Adrenal gland (tissue), 12 donors: ENCODE measurements around the gene UNC13C. TPM values are rescaled to one million over a fixed set of nuclear protein-coding genes. Genes with fewer than 3 reads are reported as not detected.

ENCODE experiments used
- DNase-seq, 7 donors: peaks; one replicate each; pipeline ENCODE4 v3.0.0-alpha.2; 2019 to 2020
- H3K27ac ChIP-seq, 5 donors: fragments of 200-600 bp; sonication (generic) in 4 of 5; 1 replicate in 3 of 5; 2 replicates in 2 of 5; pipeline versions ENCODE4 v1.5.1 to v1.8.0; 2016 to 2020; ENCODE audit warnings: mild to moderate bottlenecking in 1 of 5
- H3K27me3 ChIP-seq: fragments of 200-600 bp; 2 replicates; pipeline ENCODE4 v1.8.0; 2021
- H3K36me3 ChIP-seq, 2 donors: fragments of 200-600 bp; replicated peaks in 1 of 2; 1 replicate in 1 of 2; 2 replicates in 1 of 2; pipeline versions ENCODE4 v1.5.1 to v1.8.0; 2018 to 2022
- H3K4me1 ChIP-seq, 2 donors: fragments of 200-600 bp; replicated peaks in 1 of 2; 1 replicate in 1 of 2; 2 replicates in 1 of 2; pipeline versions ENCODE4 v1.5.1 to v1.8.0; 2018 to 2021
- H3K4me3 ChIP-seq, 4 donors: fragments of 200-600 bp; sonication (generic) in 3 of 4; one replicate each; pipeline ENCODE4 v1.5.1; 2016 to 2018
- H3K9me3 ChIP-seq, 3 donors: fragments of 200-600 bp; sonication (generic) in 1 of 3; replicated peaks in 1 of 3; 1 replicate in 2 of 3; 2 replicates in 1 of 3; pipeline versions ENCODE4 v1.5.1 to v1.8.0; 2016 to 2021
- CTCF ChIP-seq, 6 experiments: fragments of 450-650 bp in 4 of 6; fragments of 200-600 bp in 2 of 6; sonication (generic) in 1 of 6; IDR thresholded peaks; 1 replicate in 5 of 6; 2 replicates in 1 of 6; pipeline versions ENCODE4 v1.5.1 to v1.8.0; 2016 to 2021; ENCODE audit warnings: antibody characterized with exemption in 6 of 6, mild to moderate bottlenecking in 2 of 6, moderate library complexity in 1 of 6
- POLR2A ChIP-seq, 2 donors: fragments of 450-650 bp; IDR thresholded peaks; one replicate each; pipeline ENCODE4 v1.6.1; 2017; ENCODE audit warnings: antibody characterized with exemption in 2 of 2, mild to moderate bottlenecking in 2 of 2, moderate library complexity in 1 of 2
- WGBS, 4 donors: extraction: QIAGEN DNeasy Blood & Tissue Kit in 2 of 4; methylation state at CpG; one replicate each; pipeline versions ENCODE4 v1.1.5 to v1.1.7; 2013 to 2017; 5-methylcytosine and 5-hydroxymethylcytosine counted together
- intact Hi-C, 2 donors: fragments of 100-400 bp; cut with DNase I; formaldehyde crosslinking; loops; one replicate each; pipeline versions ENCODE4 v1.14.1 to v1.15.0; 2022 to 2023
- polyA plus RNA-seq, 3 donors: library from polyadenylated mRNA; stranded (reverse); fragments of 200-250 nt in 2 of 3; fragments of 350-450 nt in 1 of 3; fragmentation: Illumina TruSeq in 1 of 3; extraction: RNeasy Lipid Tissue Mini Kit (QIAGEN cat#74804) in 1 of 3; gene quantifications; one replicate each; pipeline ENCODE4 v1.2.3, GENCODE V29; 2013 to 2014
- total RNA-seq, 9 donors: library from RNA; depleted of rRNA in 4 of 9; stranded (reverse); fragments of >200 nt in 4 of 9; fragments of 120-200 nt in 1 of 9; fragmentation: NEBNext Ultra II Directional in 1 of 9; extraction: Animal tissue kit (Norgen Biotek cat#: 25700) in 1 of 9; gene quantifications; one replicate each; pipeline versions ENCODE4 v1.1.0 to v1.2.4, GENCODE V29; 2013 to 2023
- donor health status: healthy with polysubstance abuse.
- donor health status: Bipolar disorder and iron deficiency.
- donor health status: DM: yes; HTN: yes; CAD: no.
- donor health status: DM: no; HTN: no; CAD: no.
- donor health status: DM: no; HTN: no; CAD: no.
- donor health status: DM: yes; HTN: yes; CAD: no.

The UNC13C gene
- total and polyA plus RNA-seq, 12 donors = 0.04 to 0.61 (median 0.20) TPM; not detected in 4

- Histone ChIP-seq H3K27ac (no peak overlapping the region), H3K27me3 (no peaks in the 10 kb centered on the region), H3K9me3 (no peaks in the 10 kb centered on the region), H3K36me3 (no peaks in the 10 kb centered on the region), H3K4me3 (no peak overlapping the region), H3K4me1 (no peaks in the 10 kb centered on the region)
- no peak for TF ChIP-seq CTCF (IDR thresholded peaks at IDR 0.05)
- TF ChIP-seq POLR2A (IDR thresholded peaks at IDR 0.05) = no peak
- intact Hi-C loops = no loop called here
- WGBS, 4 donors = 57 to 77% (median 64%) methylated on average over 3 of the region's 3 CpGs
- DNase-seq = no peak
Observed at GRCh38 chr15:54547491-54547890, 569.2 kb downstream of the UNC13C start.

- Histone ChIP-seq H3K27ac (no peak overlapping the region), H3K4me3 (no peak overlapping the region), H3K4me1 (no peaks in the 10 kb centered on the region), H3K27me3 (no peaks in the 10 kb centered on the region), H3K9me3 (no peaks in the 10 kb centered on the region), H3K36me3 (no peaks in the 10 kb centered on the region)
- WGBS, 4 donors = 54 to 59% (median 56%) methylated on average over 1 of the region's 1 CpG
- intact Hi-C loops = no loop called here
- no peak for DNase-seq
- TF ChIP-seq POLR2A (IDR thresholded peaks at IDR 0.05) (no peak), CTCF (IDR thresholded peaks at IDR 0.05) (no peak)
Observed at GRCh38 chr15:54550954-54551353, 572.7 kb downstream of the UNC13C start.

GRCh38 chr15:54556231-54556630, 578.0 kb downstream of the UNC13C start:
- H3K36me3 ChIP-seq = no peaks in the 10 kb centered on the region
- intact Hi-C loops = no loop called here
- H3K27ac ChIP-seq = no peak overlapping the region
- no peaks in the 10 kb centered on the region for H3K9me3 ChIP-seq
- TF ChIP-seq CTCF (IDR thresholded peaks at IDR 0.05) = no peak
- TF ChIP-seq POLR2A (IDR thresholded peaks at IDR 0.05) = no peak
- no peak for DNase-seq
- no peaks in the 10 kb centered on the region for H3K27me3 ChIP-seq
- 30 to 69% (median 51%) methylated on average over 1 of the region's 1 CpG for WGBS, 4 donors
- no peaks in the 10 kb centered on the region for H3K4me1 ChIP-seq
- no peak overlapping the region for H3K4me3 ChIP-seq

- no peaks in the 10 kb centered on the region for H3K4me1 ChIP-seq
- WGBS, 4 donors = 64 to 67% (median 65%) methylated on average over 4 of the region's 4 CpGs
- DNase-seq = peak; percentile 17 to 57 (median 37)
- no peak overlapping the region for H3K27ac ChIP-seq
- TF ChIP-seq POLR2A (IDR thresholded peaks at IDR 0.05) (no peak), CTCF (IDR thresholded peaks at IDR 0.05) (no peak)
- intact Hi-C loops = no loop called here
- no peaks in the 10 kb centered on the region for H3K9me3 ChIP-seq
- no peak overlapping the region for H3K4me3 ChIP-seq
- no peaks in the 10 kb centered on the region for H3K36me3 ChIP-seq
- no peaks in the 10 kb centered on the region for H3K27me3 ChIP-seq
Observed at GRCh38 chr15:54559405-54560069, 581.3 kb downstream of the UNC13C start.
